HEK293 (cell line): Measurements from ENCODE around the gene PTPRN2.

Experiments
- CTCF ChIP-seq: fragments of 450-650 bp; formaldehyde crosslinking; IDR thresholded peaks from 2 replicates; pipeline ENCODE4 v1.5.1; 2016; ENCODE audit warnings: missing biosample characterization, missing genetic modification characterization
- EGR2 ChIP-seq: fragments of 450-650 bp; formaldehyde crosslinking; IDR thresholded peaks from 2 replicates; pipeline ENCODE4 v1.5.1; 2016; ENCODE audit warnings: low read depth, missing biosample characterization, missing genetic modification characterization
- HOXD13 ChIP-seq: sonication (generic); formaldehyde crosslinking; IDR thresholded peaks from 2 replicates; pipeline ENCODE4 v1.8.0; 2022; ENCODE audit warnings: missing genetic modification reagents, borderline replicate concordance
- INSM2 ChIP-seq: fragments of 450-650 bp; formaldehyde crosslinking; IDR thresholded peaks from 2 replicates; pipeline ENCODE4 v1.5.1; 2016; ENCODE audit warnings: missing biosample characterization, missing genetic modification characterization
- KLF17 ChIP-seq: fragments of 450-650 bp; formaldehyde crosslinking; IDR thresholded peaks from 2 replicates; pipeline ENCODE4 v1.5.1; 2016; ENCODE audit warnings: missing biosample characterization, missing genetic modification characterization
- OSR2 ChIP-seq: fragments of 450-650 bp; formaldehyde crosslinking; IDR thresholded peaks from 2 replicates; pipeline ENCODE4 v1.5.1; 2016; ENCODE audit warnings: missing biosample characterization, missing genetic modification characterization
- OVOL3 ChIP-seq: fragments of 450-650 bp; formaldehyde crosslinking; IDR thresholded peaks from 2 replicates; pipeline ENCODE4 v1.5.1; 2016; ENCODE audit warnings: missing biosample characterization, missing genetic modification characterization
- PRDM6 ChIP-seq: fragments of 450-650 bp; formaldehyde crosslinking; IDR thresholded peaks from 2 replicates; pipeline ENCODE4 v1.5.1; 2017; ENCODE audit warnings: missing biosample characterization, missing genetic modification characterization
- SP2 ChIP-seq: fragments of 450-650 bp; formaldehyde crosslinking; IDR thresholded peaks from 2 replicates; pipeline ENCODE4 v1.5.1; 2016; ENCODE audit warnings: missing biosample characterization, missing genetic modification characterization
- TSHZ1 ChIP-seq: fragments of 450-650 bp; formaldehyde crosslinking; IDR thresholded peaks from 2 replicates; pipeline ENCODE4 v1.5.1; 2016; ENCODE audit warnings: missing biosample characterization, missing genetic modification characterization, borderline replicate concordance
- ZBTB26 ChIP-seq: fragments of 450-650 bp; formaldehyde crosslinking; optimal IDR thresholded peaks from 2 replicates; pipeline ENCODE3; 2016; ENCODE audit warnings: missing biosample characterization, mild to moderate bottlenecking, missing genetic modification characterization
- ZFHX2 ChIP-seq: fragments of 450-650 bp; formaldehyde crosslinking; conservative IDR thresholded peaks from 2 replicates; pipeline ENCODE4 v1.5.1; 2016; ENCODE audit warnings: missing biosample characterization, missing genetic modification characterization
- ZIC2 ChIP-seq: fragments of 450-650 bp; formaldehyde crosslinking; IDR thresholded peaks from 2 replicates; pipeline ENCODE4 v1.5.1; 2016; ENCODE audit warnings: missing biosample characterization, missing genetic modification characterization
- ZNF114 ChIP-seq: fragments of 450-650 bp; formaldehyde crosslinking; IDR thresholded peaks from 2 replicates; pipeline ENCODE4 v1.5.0; 2017; ENCODE audit warnings: missing biosample characterization, missing genetic modification characterization
- ZNF138 ChIP-seq: fragments of 450-650 bp; formaldehyde crosslinking; IDR thresholded peaks from 2 replicates; pipeline ENCODE4 v1.5.1; 2016; ENCODE audit warnings: missing biosample characterization, missing genetic modification characterization, borderline replicate concordance
- ZNF155 ChIP-seq: fragments of 450-650 bp; formaldehyde crosslinking; IDR thresholded peaks from 2 replicates; pipeline ENCODE4 v1.5.1; 2016; ENCODE audit warnings: missing biosample characterization, missing genetic modification characterization
- ZNF175 ChIP-seq: fragments of 450-650 bp; formaldehyde crosslinking; IDR thresholded peaks from 2 replicates; pipeline ENCODE4 v1.5.1; 2016; ENCODE audit warnings: missing biosample characterization, missing genetic modification characterization
- ZNF311 ChIP-seq: fragments of 450-650 bp; formaldehyde crosslinking; IDR thresholded peaks from 2 replicates; pipeline ENCODE4 v1.5.1; 2017; ENCODE audit warnings: missing biosample characterization, missing genetic modification characterization, borderline replicate concordance
- ZNF394 ChIP-seq: fragments of 450-650 bp; formaldehyde crosslinking; IDR thresholded peaks from 2 replicates; pipeline ENCODE4 v1.5.1; 2016; ENCODE audit warnings: missing biosample characterization, missing genetic modification characterization, mild to moderate bottlenecking, moderate library complexity, borderline replicate concordance
- ZNF423 ChIP-seq: fragments of 450-650 bp; formaldehyde crosslinking; IDR thresholded peaks from 2 replicates; pipeline ENCODE4 v1.5.1; 2016; ENCODE audit warnings: missing biosample characterization, missing genetic modification characterization
- ZNF473 ChIP-seq: fragments of 450-650 bp; formaldehyde crosslinking; IDR thresholded peaks from 2 replicates; pipeline ENCODE4 v1.5.1; 2017; ENCODE audit warnings: missing biosample characterization, missing genetic modification characterization
- ZNF514 ChIP-seq: fragments of 450-650 bp; formaldehyde crosslinking; IDR thresholded peaks from 2 replicates; pipeline ENCODE4 v1.5.1; 2016; ENCODE audit warnings: missing biosample characterization, missing genetic modification characterization
- ZNF626 ChIP-seq: fragments of 450-650 bp; sonication (Bioruptor Pico); formaldehyde crosslinking; IDR thresholded peaks from 2 replicates; pipeline ENCODE4 v1.5.1; 2018; ENCODE audit warnings: missing biosample characterization, missing genetic modification characterization, inconsistent platforms
- ZNF658 ChIP-seq: fragments of 450-650 bp; formaldehyde crosslinking; IDR thresholded peaks from 2 replicates; pipeline ENCODE4; 2016; ENCODE audit warnings: missing biosample characterization, missing genetic modification characterization
- ZNF704 ChIP-seq: fragments of 450-650 bp; formaldehyde crosslinking; IDR thresholded peaks from 2 replicates; pipeline ENCODE4 v1.5.1; 2016; ENCODE audit warnings: missing biosample characterization, missing genetic modification characterization
- ZNF776 ChIP-seq: fragments of 450-650 bp; formaldehyde crosslinking; IDR thresholded peaks from 2 replicates; pipeline ENCODE4 v1.5.0; 2017; ENCODE audit warnings: missing biosample characterization, missing genetic modification characterization, borderline replicate concordance
- ZSCAN30 ChIP-seq: fragments of 450-650 bp; IDR thresholded peaks from 2 replicates; pipeline ENCODE4 v1.5.1; 2018; ENCODE audit warnings: missing biosample characterization, mild to moderate bottlenecking, missing genetic modification characterization, moderate library complexity
- ZXDB ChIP-seq: fragments of 450-650 bp; formaldehyde crosslinking; IDR thresholded peaks from 2 replicates; pipeline ENCODE4 v1.5.1; 2016; ENCODE audit warnings: missing biosample characterization, missing genetic modification characterization

Gene PTPRN2

GRCh38 chr7:158616050-158616449, 28.4 kb upstream of the PTPRN2 start (continued):
- TF ChIP-seq ZNF175 (tag by site-specific recombination), result no peak
- TF ChIP-seq ZXDB (tag by site-specific recombination), result peak; percentile 87
- TF ChIP-seq ZNF704 (tag by site-specific recombination), result no peak
- TF ChIP-seq ZNF514 (tag by site-specific recombination), result no peak
- no peak for TF ChIP-seq ZNF311
- no peak for TF ChIP-seq KLF17
- 0 out of 2 replicates have a peak, but pooled peaks have one; percentile 13 for TF ChIP-seq ZIC2 (tag by site-specific recombination)
- TF ChIP-seq TSHZ1 (tag by site-specific recombination), result no peak
- TF ChIP-seq PRDM6 (tag by site-specific recombination), result peak; percentile 87
- no peak for TF ChIP-seq EGR2 (tag by site-specific recombination)
- no peak for TF ChIP-seq ZNF155 (tag by site-specific recombination)
- TF ChIP-seq ZNF658 (tag by site-specific recombination), result no peak
- no peak for TF ChIP-seq ZBTB26 (tag by site-specific recombination)
- TF ChIP-seq CTCF (tag by site-specific recombination), result no peak
- TF ChIP-seq ZNF473 (tag by site-specific recombination), result no peak
- TF ChIP-seq ZNF776 (tag by site-specific recombination), result no peak
- TF ChIP-seq HOXD13 (CRISPR knock-in tag), result no peak
- no peak for TF ChIP-seq ZNF394 (tag by site-specific recombination)
- no peak for TF ChIP-seq SP2 (tag by site-specific recombination)
- peak; percentile 69 for TF ChIP-seq OSR2 (tag by site-specific recombination)
- no peak; the same call in 1 of the 2 replicates for TF ChIP-seq ZSCAN30 (tag by site-specific recombination)
- TF ChIP-seq ZNF114 (tag by site-specific recombination), result no peak
- no peak for TF ChIP-seq ZNF423 (tag by site-specific recombination)
- TF ChIP-seq ZNF138 (tag by site-specific recombination), result no peak
- TF ChIP-seq ZFHX2 (tag by site-specific recombination), result peak; percentile 17; the same call in 1 of the 2 replicates
- TF ChIP-seq ZNF626 (tag by site-specific recombination), result no peak
- TF ChIP-seq OVOL3 (tag by site-specific recombination), result peak; percentile 98
- 0 out of 2 replicates have a peak, but pooled peaks have one; percentile 30 for TF ChIP-seq INSM2
